Vagina (tissue), 2 donors: Measurements from ENCODE around the gene GDF11. TPM values are rescaled to one million over a fixed set of nuclear protein-coding genes. Genes with fewer than 3 reads are reported as not detected.

ENCODE experiments used
- DNase-seq, 2 donors: peaks; one replicate each; pipeline ENCODE4 v3.0.0-alpha.2; 2017; ENCODE audit errors: extremely low spot score in 2 of 2
- H3K27ac ChIP-seq: fragments of 200-600 bp; sonication (generic); one replicate; pipeline ENCODE4 v1.5.1; 2019
- H3K27me3 ChIP-seq: fragments of 200-600 bp; sonication (generic); one replicate; pipeline ENCODE4 v1.5.1; 2019
- H3K36me3 ChIP-seq, 2 donors: fragments of 200-600 bp; sonication (generic); one replicate each; pipeline ENCODE4 v1.5.1; 2017 to 2019
- H3K4me1 ChIP-seq: fragments of 200-600 bp; sonication (generic); one replicate; pipeline ENCODE4 v1.5.1; 2019
- H3K4me3 ChIP-seq, 2 donors: fragments of 200-600 bp; sonication (generic); 1 replicate in 1 of 2; 2 replicates in 1 of 2; pipeline ENCODE4 v1.5.1; 2016 to 2019
- H3K9me3 ChIP-seq: fragments of 200-600 bp; sonication (generic); one replicate; pipeline ENCODE4 v1.5.1; 2019
- POLR2A ChIP-seq, 2 donors: fragments of 450-650 bp; IDR thresholded peaks; one replicate each; pipeline ENCODE4 v1.6.1; 2017; ENCODE audit warnings: antibody characterized with exemption in 2 of 2, mild to moderate bottlenecking in 2 of 2, moderate library complexity in 2 of 2
- POLR2AphosphoS5 ChIP-seq, 2 donors: sonication (generic); formaldehyde crosslinking; IDR thresholded peaks; one replicate each; pipeline ENCODE4 v1.9.0; 2017; ENCODE audit warnings: antibody characterized with exemption in 2 of 2, mild to moderate bottlenecking in 2 of 2, low read depth in 1 of 2; ENCODE audit not compliant: insufficient read depth in 1 of 2
- intact Hi-C: fragments of 100-400 bp; cut with DNase I; formaldehyde crosslinking; loops from one replicate; pipeline ENCODE4 v1.15.1; 2023
- total RNA-seq: library from RNA; depleted of rRNA; stranded (reverse); fragments of >200 nt; gene quantifications from one replicate; pipeline ENCODE4 v1.2.3, GENCODE V29; 2016
- TF ChIP-seq, protein P1 (sequence below), 3 experiments: fragments of 450-650 bp in 2 of 3; fragments of 200-600 bp in 1 of 3; sonication (generic) in 1 of 3; IDR thresholded peaks; one replicate each; pipeline ENCODE4 v1.5.1; 2017 to 2019; ENCODE audit warnings: antibody characterized with exemption in 3 of 3, mild to moderate bottlenecking in 2 of 3, moderate library complexity in 2 of 3

Gene GDF11
- total RNA-seq, 1 donor from 2014 or later: 7.6 TPM

DNA sequence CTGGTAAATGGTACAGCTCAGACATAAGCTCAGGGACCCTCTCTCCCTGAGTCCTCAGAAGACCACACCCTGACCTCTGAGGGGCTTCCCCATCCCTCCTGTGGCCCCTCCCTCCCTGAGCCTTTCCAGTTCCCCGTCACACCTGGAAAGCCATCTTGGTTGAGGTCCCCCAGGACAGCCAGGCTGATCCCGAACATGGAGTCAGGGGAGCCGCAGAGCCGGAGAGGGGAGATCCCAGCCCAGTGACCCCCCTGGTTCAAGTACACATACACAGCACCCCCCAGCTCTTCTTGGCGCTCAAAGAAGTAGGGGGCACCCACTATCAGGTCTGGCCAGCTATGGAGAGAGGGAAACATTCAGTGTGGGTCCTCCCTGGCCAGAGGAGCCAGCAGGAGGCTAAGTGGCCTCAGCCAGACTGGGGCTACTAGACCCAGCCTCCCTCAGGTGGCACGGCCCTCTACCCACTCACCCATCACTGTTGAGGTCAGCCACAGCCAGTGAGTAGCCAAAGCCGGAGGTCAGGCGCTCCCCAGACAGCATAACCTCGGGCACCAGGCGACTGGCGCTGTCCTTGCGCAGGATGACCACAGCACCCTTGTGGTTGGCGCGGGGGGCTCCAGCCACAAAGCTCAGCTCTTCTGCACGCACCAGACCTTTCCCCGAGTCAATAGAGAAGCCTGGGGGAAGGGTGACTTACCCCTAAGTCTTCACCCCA lies 44.5 kb upstream of the GDF11 start:
- intact Hi-C loops: no loop called here
- Histone ChIP-seq H3K9me3 (no peaks in the 10 kb centered on the region), H3K36me3 (no peaks in the 10 kb centered on the region), H3K27ac (no peak overlapping the region), H3K4me1 (peaks cover 4% of the 10 kb centered on the region), H3K4me3 (no peak overlapping the region), H3K27me3 (no peaks in the 10 kb centered on the region)
- DNase-seq: no peak
- TF ChIP-seq POLR2AphosphoS5 (IDR thresholded peaks at IDR 0.05; ENCODE audit: insufficient read depth in 1 of 2, low read depth in 1 of 2) (no peak), POLR2A (IDR thresholded peaks at IDR 0.05) (no peak)
- TF ChIP-seq, protein P1, sequence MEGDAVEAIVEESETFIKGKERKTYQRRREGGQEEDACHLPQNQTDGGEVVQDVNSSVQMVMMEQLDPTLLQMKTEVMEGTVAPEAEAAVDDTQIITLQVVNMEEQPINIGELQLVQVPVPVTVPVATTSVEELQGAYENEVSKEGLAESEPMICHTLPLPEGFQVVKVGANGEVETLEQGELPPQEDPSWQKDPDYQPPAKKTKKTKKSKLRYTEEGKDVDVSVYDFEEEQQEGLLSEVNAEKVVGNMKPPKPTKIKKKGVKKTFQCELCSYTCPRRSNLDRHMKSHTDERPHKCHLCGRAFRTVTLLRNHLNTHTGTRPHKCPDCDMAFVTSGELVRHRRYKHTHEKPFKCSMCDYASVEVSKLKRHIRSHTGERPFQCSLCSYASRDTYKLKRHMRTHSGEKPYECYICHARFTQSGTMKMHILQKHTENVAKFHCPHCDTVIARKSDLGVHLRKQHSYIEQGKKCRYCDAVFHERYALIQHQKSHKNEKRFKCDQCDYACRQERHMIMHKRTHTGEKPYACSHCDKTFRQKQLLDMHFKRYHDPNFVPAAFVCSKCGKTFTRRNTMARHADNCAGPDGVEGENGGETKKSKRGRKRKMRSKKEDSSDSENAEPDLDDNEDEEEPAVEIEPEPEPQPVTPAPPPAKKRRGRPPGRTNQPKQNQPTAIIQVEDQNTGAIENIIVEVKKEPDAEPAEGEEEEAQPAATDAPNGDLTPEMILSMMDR (IDR thresholded peaks at IDR 0.05): no peak

DNA sequence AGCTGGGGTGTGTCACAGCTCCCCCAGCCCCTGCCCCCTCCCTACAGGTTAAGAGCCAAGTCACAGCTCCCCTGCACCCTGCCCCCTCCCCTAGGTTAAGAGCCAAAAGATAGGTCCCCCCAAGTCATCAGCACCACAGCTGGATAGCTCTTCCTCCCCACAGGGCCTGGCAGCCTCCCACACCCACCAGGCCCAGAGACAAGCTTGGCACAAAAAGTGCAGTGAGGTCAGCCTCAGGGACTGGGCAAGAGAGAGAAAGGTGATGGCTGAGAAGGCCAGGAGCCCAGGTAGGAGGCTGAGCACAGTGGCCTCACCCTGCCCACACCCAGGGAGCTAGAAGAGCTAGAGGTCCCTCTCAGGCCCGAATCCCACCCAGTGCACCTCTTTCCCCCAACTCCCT lies 44.0 kb upstream of the GDF11 start:
- DNase-seq: no peak
- Histone ChIP-seq H3K27me3 (no peaks in the 10 kb centered on the region), H3K4me3 (no peak overlapping the region), H3K9me3 (no peaks in the 10 kb centered on the region), H3K4me1 (peaks cover 4% of the 10 kb centered on the region), H3K27ac (no peak overlapping the region), H3K36me3 (no peaks in the 10 kb centered on the region)
- TF ChIP-seq POLR2A (IDR thresholded peaks at IDR 0.05) (no peak), POLR2AphosphoS5 (IDR thresholded peaks at IDR 0.05; ENCODE audit: insufficient read depth in 1 of 2, low read depth in 1 of 2) (no peak)
- TF ChIP-seq, protein P1 (IDR thresholded peaks at IDR 0.05): no peak
- intact Hi-C loops: no loop called here

DNA sequence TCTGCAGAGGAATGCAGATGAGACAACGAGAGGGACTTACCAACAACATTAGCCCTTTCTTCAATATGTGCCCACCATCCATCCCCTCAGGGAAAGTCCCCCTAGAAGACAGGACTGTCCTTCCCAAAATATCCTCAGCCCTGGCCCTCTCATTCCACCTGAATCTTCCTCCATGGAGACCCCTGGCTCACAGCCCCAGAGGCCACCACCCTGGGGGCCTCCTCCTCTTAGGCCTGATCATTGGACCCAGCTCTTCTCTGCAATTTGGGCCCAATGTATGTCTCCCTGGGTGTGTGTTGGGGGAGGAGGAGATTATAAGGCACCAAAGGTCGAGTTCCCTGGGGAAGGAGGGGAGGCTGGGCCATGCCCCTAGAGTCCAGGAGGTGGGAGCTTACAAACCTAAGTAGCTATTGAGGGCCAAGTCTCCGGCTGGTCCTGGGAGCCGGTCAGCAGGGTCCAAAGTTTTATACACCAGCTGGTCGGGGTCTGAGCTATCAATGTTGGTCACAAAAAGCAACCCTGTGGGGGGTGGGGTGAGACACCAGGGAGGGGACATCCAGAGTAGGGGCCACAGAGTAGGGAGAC lies 43.4 kb upstream of the GDF11 start:
- no peak for TF ChIP-seq POLR2A (IDR thresholded peaks at IDR 0.05)
- no peak for TF ChIP-seq POLR2AphosphoS5 (IDR thresholded peaks at IDR 0.05; ENCODE audit: insufficient read depth in 1 of 2, low read depth in 1 of 2)
- TF ChIP-seq, protein P1 (IDR thresholded peaks at IDR 0.05): no peak
- Histone ChIP-seq H3K27me3 (no peaks in the 10 kb centered on the region), H3K4me3 (no peak overlapping the region), H3K4me1 (peaks cover 4% of the 10 kb centered on the region), H3K27ac (no peak overlapping the region), H3K9me3 (no peaks in the 10 kb centered on the region), H3K36me3 (no peaks in the 10 kb centered on the region)
- intact Hi-C loops: no loop called here
- no peak for DNase-seq

DNA sequence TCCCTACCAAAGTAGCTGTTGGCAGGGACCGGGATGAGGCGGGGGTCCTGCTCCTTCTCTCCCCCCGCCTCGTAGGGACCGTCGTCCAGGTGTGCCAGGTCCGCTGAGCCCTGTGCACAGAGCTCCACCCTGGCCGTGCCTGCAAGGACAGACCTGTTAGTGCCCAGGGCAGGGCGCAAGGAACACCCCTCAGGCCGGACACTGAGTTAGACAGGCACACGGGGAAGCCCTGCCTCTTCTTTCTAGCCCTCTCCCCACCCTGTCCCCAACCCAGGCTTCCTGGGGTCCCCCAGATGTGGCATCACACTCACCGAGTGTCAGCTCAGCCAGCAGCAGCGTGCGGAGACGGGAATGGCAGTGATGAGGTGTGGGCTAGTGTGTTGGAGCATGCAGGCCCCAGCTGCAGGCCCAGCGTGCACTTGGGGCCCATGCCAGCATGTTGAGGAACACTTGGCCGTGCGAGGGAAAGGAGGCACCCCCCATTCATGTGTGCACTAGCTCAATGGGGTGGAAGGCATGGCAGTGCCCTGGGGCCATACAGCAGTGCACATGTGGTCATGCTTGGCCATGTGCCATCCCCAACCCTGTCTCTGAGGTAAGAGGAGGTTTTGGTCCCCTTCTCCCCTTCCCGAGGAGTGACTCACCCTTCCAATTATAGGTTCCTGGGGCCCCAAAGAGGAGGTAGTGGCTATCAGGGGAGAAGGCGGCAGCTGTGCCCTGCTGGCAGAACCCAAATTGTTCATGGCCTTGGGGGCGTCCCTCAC lies 42.5 kb upstream of the GDF11 start:
- Histone ChIP-seq H3K4me3 (no peak overlapping the region), H3K27ac (no peak overlapping the region), H3K4me1 (peaks cover 4% of the 10 kb centered on the region), H3K27me3 (no peaks in the 10 kb centered on the region), H3K36me3 (no peaks in the 10 kb centered on the region), H3K9me3 (no peaks in the 10 kb centered on the region)
- intact Hi-C loops: no loop called here
- TF ChIP-seq, protein P1 (IDR thresholded peaks at IDR 0.05): no peak
- TF ChIP-seq POLR2AphosphoS5 (IDR thresholded peaks at IDR 0.05; ENCODE audit: insufficient read depth in 1 of 2, low read depth in 1 of 2) (no peak), POLR2A (IDR thresholded peaks at IDR 0.05) (no peak)
- no peak for DNase-seq
